Measurements from ENCODE around the gene SRC. TPM values are rescaled to one million over a fixed set of nuclear protein-coding genes. Genes with fewer than 3 reads are reported as not detected.

Gene SRC
- total RNA-seq, 4 donors from 2014 or later = 10.3 to 21.4 (median 12.9) TPM

DNA sequence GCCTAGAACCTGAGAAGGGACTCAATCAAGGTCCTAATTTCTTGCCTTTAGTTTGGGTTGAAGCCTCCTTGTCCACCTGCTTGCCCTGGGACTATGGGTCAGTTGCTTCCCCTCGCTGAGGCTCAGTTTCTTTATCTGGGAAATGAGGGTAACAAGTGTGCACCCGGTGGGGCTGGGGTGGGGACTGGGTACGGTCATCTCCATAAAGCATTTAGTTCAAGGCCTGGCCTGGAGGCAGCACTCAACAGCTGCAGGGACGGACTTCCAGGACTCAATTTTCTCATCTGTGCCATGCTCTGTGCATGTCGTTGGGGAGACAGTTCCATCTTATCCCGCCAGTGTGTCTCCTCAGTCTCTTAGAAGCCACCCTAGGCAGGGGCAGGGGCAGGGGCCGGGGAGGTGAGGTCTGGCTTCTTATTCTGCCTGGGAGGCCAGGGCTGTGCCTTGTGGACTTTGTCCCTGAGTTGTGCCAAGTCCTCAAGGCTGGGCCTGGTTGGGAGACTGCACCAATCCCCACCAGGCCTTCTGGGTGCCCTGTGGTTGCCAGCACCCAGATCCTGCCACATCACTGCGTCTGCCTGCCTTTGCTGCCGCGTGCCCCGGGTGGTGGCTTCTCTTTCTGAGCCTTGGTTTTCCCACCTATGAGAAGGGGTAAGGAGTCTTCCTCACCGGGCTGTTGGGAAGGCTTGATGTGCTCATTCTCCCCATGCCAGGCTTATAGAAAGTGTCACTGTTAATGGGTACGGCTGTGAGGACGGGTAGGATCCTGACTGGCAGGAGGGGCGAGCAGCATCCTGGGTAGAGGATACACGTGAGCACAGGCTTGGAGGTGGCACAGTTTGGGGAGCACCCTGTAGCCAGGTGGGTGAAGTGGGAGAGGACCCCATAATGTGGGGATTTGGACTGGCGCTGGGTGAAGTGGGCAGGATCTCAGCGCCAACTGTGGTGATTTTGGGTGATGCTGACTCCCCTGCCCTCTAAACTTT is 8.6 kb downstream of the SRC start:
- no peak for TF ChIP-seq CTCF (IDR thresholded peaks at IDR 0.05; ENCODE audit: low read depth)

- no peak for TF ChIP-seq CTCF (IDR thresholded peaks at IDR 0.05; ENCODE audit: low read depth)
Measured at GRCh38 chr20:37355252-37356180, 9.6 kb downstream of the SRC start.

DNA sequence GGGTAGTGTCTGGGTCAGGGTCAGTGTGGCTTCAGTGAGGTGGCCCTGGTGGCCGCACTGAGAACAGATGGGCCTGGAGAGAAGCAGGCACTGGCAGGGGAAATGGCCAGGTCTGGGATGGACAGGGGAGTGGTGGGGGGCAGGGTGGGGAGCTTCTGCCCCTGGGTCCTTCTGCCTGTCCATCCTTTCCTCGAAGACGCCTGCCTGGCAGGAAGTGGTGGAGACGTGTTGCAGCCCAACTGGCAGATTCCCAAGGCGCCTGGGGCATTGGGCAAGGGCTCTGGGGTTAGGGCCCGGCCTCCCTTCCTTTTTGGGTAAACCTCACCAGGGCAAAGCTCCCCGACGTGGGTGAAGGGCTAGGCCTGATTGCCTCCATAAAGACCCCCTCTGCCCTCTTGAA is 10.4 kb downstream of the SRC start:
- TF ChIP-seq CTCF (IDR thresholded peaks at IDR 0.05; ENCODE audit: low read depth) = no peak

DNA sequence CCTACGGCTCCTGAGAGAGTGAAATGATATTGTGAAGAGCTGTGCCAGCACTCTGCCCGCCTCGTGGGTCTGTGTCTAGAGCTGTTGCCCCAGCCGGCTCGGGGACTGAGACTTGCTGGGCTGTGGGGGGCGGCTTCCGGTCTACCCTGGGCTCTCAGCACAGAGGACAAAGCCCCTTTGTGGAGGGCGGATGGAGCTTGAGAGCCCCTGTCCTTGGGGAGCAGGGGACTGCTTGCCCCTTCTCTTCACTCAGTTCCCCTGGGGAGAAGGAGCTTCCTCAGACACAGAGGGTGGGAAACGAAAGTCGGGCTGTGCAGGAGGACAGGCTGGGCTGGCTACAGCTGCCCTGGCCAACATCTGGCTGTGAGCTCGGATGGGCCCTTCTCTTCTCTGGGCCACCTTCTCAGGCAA is 11.0 kb downstream of the SRC start:
- no peak for TF ChIP-seq CTCF (IDR thresholded peaks at IDR 0.05; ENCODE audit: low read depth)

- TF ChIP-seq CTCF (IDR thresholded peaks at IDR 0.05; ENCODE audit: low read depth) = no peak
Measured at GRCh38 chr20:37357481-37358365, 11.8 kb downstream of the SRC start.

- no peak for TF ChIP-seq CTCF (IDR thresholded peaks at IDR 0.05; ENCODE audit: low read depth)
Measured at GRCh38 chr20:37358366-37359150, 12.6 kb downstream of the SRC start.

All from subcutaneous adipose tissue (tissue), 4 donors.